HepG2 (cell line): ENCODE data around the gene ZNF3. TPM values are rescaled to one million over a fixed set of nuclear protein-coding genes. Genes with fewer than 3 reads are reported as not detected.

Experiments
- ARHGAP35 ChIP-seq: sonication (generic); formaldehyde crosslinking; IDR thresholded peaks from 2 replicates; pipeline ENCODE4 v1.9.0; 2022; ENCODE audit warnings: mild to moderate bottlenecking, inconsistent platforms, moderate library complexity, missing genetic modification reagents, borderline replicate concordance
- EEA1 ChIP-seq: sonication (generic); formaldehyde crosslinking; IDR thresholded peaks from 2 replicates; pipeline ENCODE4 v1.5.1; 2020; ENCODE audit warnings: mild to moderate bottlenecking, missing genetic modification reagents, borderline replicate concordance
- HMGXB4 ChIP-seq, 2 experiments: sonication (generic) in 1 of 2; formaldehyde crosslinking in 1 of 2; IDR thresholded peaks; 2 replicates each; pipeline versions ENCODE4 v1.4.0 to v1.6.1; 2018 to 2020; ENCODE audit warnings: missing genetic modification reagents in 2 of 2, borderline replicate concordance in 1 of 2, low read depth in 1 of 2, mild to moderate bottlenecking in 1 of 2, missing biosample characterization in 1 of 2
- ISX ChIP-seq: sonication (generic); formaldehyde crosslinking; conservative IDR thresholded peaks from 2 replicates; pipeline ENCODE4 v1.5.0; 2020; ENCODE audit warnings: missing genetic modification reagents
- JDP2 ChIP-seq: sonication (generic); formaldehyde crosslinking; IDR thresholded peaks from 2 replicates; pipeline ENCODE4 v1.8.1; 2022; ENCODE audit warnings: missing genetic modification reagents, borderline replicate concordance
- PATZ1 ChIP-seq: sonication (generic); formaldehyde crosslinking; IDR thresholded peaks from 2 replicates; pipeline ENCODE4 v1.4.0; 2020; ENCODE audit warnings: missing genetic modification reagents
- PHF5A ChIP-seq: IDR thresholded peaks from one replicate; pipeline ENCODE4 v1.6.1; 2018; ENCODE audit warnings: low read depth, missing genetic modification reagents; ENCODE audit not compliant: unreplicated experiment
- RNF219 ChIP-seq: sonication (generic); formaldehyde crosslinking; IDR thresholded peaks from 2 replicates; pipeline ENCODE4 v1.5.0; 2020; ENCODE audit warnings: mild to moderate bottlenecking, missing genetic modification reagents
- SP4 ChIP-seq: sonication (generic); formaldehyde crosslinking; IDR thresholded peaks from 2 replicates; pipeline ENCODE4 v1.8.1; 2023; ENCODE audit warnings: mild to moderate bottlenecking, missing genetic modification reagents
- TEAD3 ChIP-seq: optimal IDR thresholded peaks from 2 replicates; pipeline ENCODE3; 2016; ENCODE audit warnings: borderline replicate concordance
- TERF1 ChIP-seq: sonication (generic); formaldehyde crosslinking; IDR thresholded peaks from 2 replicates; pipeline ENCODE4 v1.8.0; 2022; ENCODE audit warnings: mild to moderate bottlenecking, missing genetic modification reagents, moderate library complexity
- TOPORS ChIP-seq: sonication (generic); formaldehyde crosslinking; IDR thresholded peaks from 2 replicates; pipeline ENCODE4 v1.8.0; 2023; ENCODE audit warnings: mild to moderate bottlenecking, missing genetic modification reagents
- ZFP82 ChIP-seq: sonication (generic); formaldehyde crosslinking; IDR thresholded peaks from 2 replicates; pipeline ENCODE4 v1.5.1; 2020; ENCODE audit warnings: mild to moderate bottlenecking, missing genetic modification reagents, borderline replicate concordance
- ZNF292 ChIP-seq: sonication (generic); formaldehyde crosslinking; IDR thresholded peaks from 2 replicates; pipeline ENCODE4 v1.8.1; 2022; ENCODE audit warnings: mild to moderate bottlenecking, low read depth, missing genetic modification reagents, borderline replicate concordance
- ZNF431 ChIP-seq: sonication (generic); formaldehyde crosslinking; IDR thresholded peaks from 2 replicates; pipeline ENCODE4 v1.9.0; 2022; ENCODE audit warnings: missing genetic modification reagents, low read depth, mild to moderate bottlenecking, borderline replicate concordance
- ZNF737 ChIP-seq: sonication (generic); formaldehyde crosslinking; IDR thresholded peaks from 2 replicates; pipeline ENCODE4 v1.5.0; 2020; ENCODE audit warnings: missing genetic modification reagents, mild to moderate bottlenecking, borderline replicate concordance
- ZSCAN20 ChIP-seq: sonication (generic); formaldehyde crosslinking; IDR thresholded peaks from 2 replicates; pipeline ENCODE4 v1.4.0; 2020; ENCODE audit warnings: missing genetic modification reagents, mild to moderate bottlenecking, borderline replicate concordance
- polyA plus RNA-seq, 8 experiments: library from polyadenylated mRNA; depleted of rRNA in 3 of 8; stranded (reverse) in 7 of 8; unstranded in 1 of 8; fragments of >200 nt; fragmentation: Illumina TruSeq in 4 of 8; extraction: Trizol in 4 of 8; gene quantifications; 2 replicates each; pipeline versions ENCODE4 v1.2.1 to v1.2.3, GENCODE V29; 2011 to 2016; ENCODE audit warnings: low read depth in 4 of 8, missing spikeins in 1 of 8, mixed read lengths in 1 of 8; ENCODE audit not compliant: insufficient read depth in 1 of 8
- total RNA-seq, 5 experiments: library from RNA; depleted of rRNA; stranded (reverse); fragments of >200 nt; fragmentation: Illumina TruSeq; extraction: Trizol; gene quantifications; 2 replicates each; pipeline ENCODE4 v1.2.3, GENCODE V29; 2016; ENCODE audit warnings: low read depth in 1 of 5
- TF ChIP-seq, protein P1 (sequence below): sonication (generic); formaldehyde crosslinking; IDR thresholded peaks from 2 replicates; pipeline ENCODE4 v1.4.0; 2020; ENCODE audit warnings: missing genetic modification reagents

ZNF3 gene
- total and polyA plus RNA-seq, 2 of the 13 experiments (the other 11 are each of a cell fraction or from before 2014, with no cell fraction given), result 33.7 to 56.9 TPM

DNA sequence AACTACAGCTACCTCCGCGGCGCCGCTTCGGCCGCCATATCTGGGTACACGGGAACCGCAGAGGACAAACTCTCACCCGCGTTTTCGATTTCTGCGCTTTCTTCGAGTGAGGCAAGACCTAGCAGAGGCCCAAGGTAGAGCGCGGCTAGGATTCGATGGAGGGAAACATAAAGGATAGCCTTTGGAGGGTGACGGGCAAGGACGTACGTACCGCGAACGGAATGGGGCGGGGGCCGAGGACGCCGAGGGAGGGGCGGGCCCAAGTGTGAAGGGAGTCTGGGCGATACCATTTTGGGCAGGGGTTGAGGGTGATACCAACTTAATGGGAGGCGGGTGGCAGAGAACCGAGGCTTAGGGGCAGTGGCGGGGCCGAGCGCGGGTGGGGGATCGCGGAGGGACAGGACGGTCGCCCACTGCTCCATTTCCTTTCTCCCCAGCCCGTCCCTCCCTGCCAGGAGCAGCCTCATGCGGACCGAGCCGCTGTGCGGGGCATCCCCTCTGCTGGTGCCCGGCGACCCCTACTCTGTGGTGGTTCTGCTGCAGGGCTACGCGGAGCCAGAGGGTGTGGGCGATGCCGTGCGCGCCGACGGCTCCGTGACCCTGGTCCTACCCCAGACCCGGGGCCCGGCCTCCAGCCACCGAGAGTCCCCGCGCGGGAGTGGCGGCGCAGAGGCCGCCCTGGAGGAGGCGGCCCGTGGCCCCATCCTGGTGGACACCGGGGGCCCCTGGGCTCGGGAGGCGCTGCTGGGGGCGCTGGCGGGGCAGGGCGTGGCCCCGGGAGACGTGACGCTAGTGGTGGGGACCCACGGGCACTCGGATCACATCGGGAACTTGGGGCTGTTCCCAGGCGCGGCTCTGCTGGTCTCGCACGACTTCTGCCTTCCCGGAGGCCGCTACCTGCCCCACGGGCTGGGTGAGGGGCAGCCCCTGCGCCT is 45.7 kb upstream of the ZNF3 start, which contains the start of gene MBLAC1 (continued):
- TF ChIP-seq, protein P1, sequence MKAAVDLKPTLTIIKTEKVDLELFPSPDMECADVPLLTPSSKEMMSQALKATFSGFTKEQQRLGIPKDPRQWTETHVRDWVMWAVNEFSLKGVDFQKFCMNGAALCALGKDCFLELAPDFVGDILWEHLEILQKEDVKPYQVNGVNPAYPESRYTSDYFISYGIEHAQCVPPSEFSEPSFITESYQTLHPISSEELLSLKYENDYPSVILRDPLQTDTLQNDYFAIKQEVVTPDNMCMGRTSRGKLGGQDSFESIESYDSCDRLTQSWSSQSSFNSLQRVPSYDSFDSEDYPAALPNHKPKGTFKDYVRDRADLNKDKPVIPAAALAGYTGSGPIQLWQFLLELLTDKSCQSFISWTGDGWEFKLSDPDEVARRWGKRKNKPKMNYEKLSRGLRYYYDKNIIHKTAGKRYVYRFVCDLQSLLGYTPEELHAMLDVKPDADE (CRISPR knock-in tag), result 0 out of 2 replicates have a peak, but pooled peaks have one; percentile 49
- TF ChIP-seq ZFP82 (CRISPR knock-in tag) (peak; percentile 85; the same call in 1 of the 2 replicates), TERF1 (peak; percentile 80; the same call in 1 of the 2 replicates), ISX (CRISPR knock-in tag) (peak; percentile 69; the same call in 1 of the 2 replicates), HMGXB4 (CRISPR knock-in tag; IDR thresholded peaks at IDR 0.05; ENCODE audit: borderline replicate concordance in 1 of 2, low read depth in 1 of 2) (peak; percentile 27 to 71; a peak in 3 of 4 replicates), EEA1 (CRISPR knock-in tag) (peak; percentile 76), RNF219 (CRISPR knock-in tag) (no peak), ZNF431 (0 out of 2 replicates have a peak, but pooled peaks have one; percentile 54), SP4 (CRISPR knock-in tag) (peak; percentile 52), TEAD3 (CRISPR knock-in tag) (peak; percentile 29), ZNF737 (no peak), ARHGAP35 (peak; percentile 12), JDP2 (CRISPR knock-in tag) (0 out of 2 replicates have a peak, but pooled peaks have one; percentile 18), PATZ1 (peak; percentile 84), ZNF292 (CRISPR knock-in tag) (0 out of 2 replicates have a peak, but pooled peaks have one; percentile 34), ZSCAN20 (CRISPR knock-in tag) (peak; percentile 66; the same call in 1 of the 2 replicates), PHF5A (CRISPR knock-in tag) (peak; percentile 10), TOPORS (CRISPR knock-in tag) (0 out of 2 replicates have a peak, but pooled peaks have one; percentile 33)
